ENCODE results near the gene ZNF35. TPM values are rescaled to one million over a fixed set of nuclear protein-coding genes. Genes with fewer than 3 reads are reported as not detected.

The ZNF35 gene
- total and polyA plus RNA-seq, 10 of the 15 experiments (the other 5 are each of a cell fraction or from before 2014, with no cell fraction given), result 9.3 to 21.1 (median 13.4) TPM

- TF ChIP-seq BCLAF1 (IDR thresholded peaks at IDR 0.05) (no peak), TCF3 (IDR thresholded peaks at IDR 0.05; ENCODE audit: borderline replicate concordance, insufficient read depth, low read depth, low read length) (no peak), POLR2A (IDR thresholded peaks at IDR 0.05; ENCODE audit: low read depth, low read length) (peak; percentile 88), CHD4 (IDR thresholded peaks at IDR 0.05) (no peak), BCL11A (IDR thresholded peaks at IDR 0.05; ENCODE audit: low read depth, low read length) (no peak), ATF7 (IDR thresholded peaks at IDR 0.05; ENCODE audit: low read depth) (0 out of 2 replicates have a peak, but pooled peaks have one; percentile 24), NFXL1 (IDR thresholded peaks at IDR 0.05; ENCODE audit: borderline replicate concordance) (no peak), ESRRA (IDR thresholded peaks at IDR 0.05; ENCODE audit: low read length) (0 out of 2 replicates have a peak, but pooled peaks have one; percentile 74), PBX3 (IDR thresholded peaks at IDR 0.05; ENCODE audit: insufficient replicate concordance, low read depth, low read length) (no peak), REST (IDR thresholded peaks at IDR 0.05; ENCODE audit: low read depth, low read length) (peak; percentile 59; the same call in 1 of the 2 replicates), SUPT20H (IDR thresholded peaks at IDR 0.05; ENCODE audit: borderline replicate concordance, control insufficient read depth, low read depth, low read length) (no peak), IRF5 (IDR thresholded peaks at IDR 0.05; ENCODE audit: borderline replicate concordance) (no peak), GATAD2B (conservative IDR thresholded peaks at IDR 0.05; ENCODE audit: low read depth) (0 out of 2 replicates have a peak, but pooled peaks have one; percentile 19), E2F8 (IDR thresholded peaks at IDR 0.05; ENCODE audit: low read depth, partially characterized antibody) (peak; percentile 50), DPF2 (IDR thresholded peaks at IDR 0.05) (0 out of 2 replicates have a peak, but pooled peaks have one; percentile 4), NRF1 (conservative IDR thresholded peaks at IDR 0.05; ENCODE audit: low read depth, low read length) (no peak), CEBPB (IDR thresholded peaks at IDR 0.05; ENCODE audit: borderline replicate concordance in 1 of 2, low read depth in 2 of 2, low read length in 2 of 2) (no peak)
Observed at GRCh38 chr3:44624749-44625480, 23.6 kb upstream of the ZNF35 start, which contains the start of gene ZNF197 (continued).
